Measurements from ENCODE around the gene PIP4P1. TPM values are rescaled to one million over a fixed set of nuclear protein-coding genes. Genes with fewer than 3 reads are reported as not detected.

PIP4P1 gene
- total and polyA plus RNA-seq, 2 of the 13 experiments (the other 11 are each of a cell fraction or from before 2014, with no cell fraction given) = 33.4 to 47.0 TPM

GRCh38 chr14:20429801-20430669 lies 31.2 kb downstream of the PIP4P1 start (continued):
- TF ChIP-seq, protein P1, sequence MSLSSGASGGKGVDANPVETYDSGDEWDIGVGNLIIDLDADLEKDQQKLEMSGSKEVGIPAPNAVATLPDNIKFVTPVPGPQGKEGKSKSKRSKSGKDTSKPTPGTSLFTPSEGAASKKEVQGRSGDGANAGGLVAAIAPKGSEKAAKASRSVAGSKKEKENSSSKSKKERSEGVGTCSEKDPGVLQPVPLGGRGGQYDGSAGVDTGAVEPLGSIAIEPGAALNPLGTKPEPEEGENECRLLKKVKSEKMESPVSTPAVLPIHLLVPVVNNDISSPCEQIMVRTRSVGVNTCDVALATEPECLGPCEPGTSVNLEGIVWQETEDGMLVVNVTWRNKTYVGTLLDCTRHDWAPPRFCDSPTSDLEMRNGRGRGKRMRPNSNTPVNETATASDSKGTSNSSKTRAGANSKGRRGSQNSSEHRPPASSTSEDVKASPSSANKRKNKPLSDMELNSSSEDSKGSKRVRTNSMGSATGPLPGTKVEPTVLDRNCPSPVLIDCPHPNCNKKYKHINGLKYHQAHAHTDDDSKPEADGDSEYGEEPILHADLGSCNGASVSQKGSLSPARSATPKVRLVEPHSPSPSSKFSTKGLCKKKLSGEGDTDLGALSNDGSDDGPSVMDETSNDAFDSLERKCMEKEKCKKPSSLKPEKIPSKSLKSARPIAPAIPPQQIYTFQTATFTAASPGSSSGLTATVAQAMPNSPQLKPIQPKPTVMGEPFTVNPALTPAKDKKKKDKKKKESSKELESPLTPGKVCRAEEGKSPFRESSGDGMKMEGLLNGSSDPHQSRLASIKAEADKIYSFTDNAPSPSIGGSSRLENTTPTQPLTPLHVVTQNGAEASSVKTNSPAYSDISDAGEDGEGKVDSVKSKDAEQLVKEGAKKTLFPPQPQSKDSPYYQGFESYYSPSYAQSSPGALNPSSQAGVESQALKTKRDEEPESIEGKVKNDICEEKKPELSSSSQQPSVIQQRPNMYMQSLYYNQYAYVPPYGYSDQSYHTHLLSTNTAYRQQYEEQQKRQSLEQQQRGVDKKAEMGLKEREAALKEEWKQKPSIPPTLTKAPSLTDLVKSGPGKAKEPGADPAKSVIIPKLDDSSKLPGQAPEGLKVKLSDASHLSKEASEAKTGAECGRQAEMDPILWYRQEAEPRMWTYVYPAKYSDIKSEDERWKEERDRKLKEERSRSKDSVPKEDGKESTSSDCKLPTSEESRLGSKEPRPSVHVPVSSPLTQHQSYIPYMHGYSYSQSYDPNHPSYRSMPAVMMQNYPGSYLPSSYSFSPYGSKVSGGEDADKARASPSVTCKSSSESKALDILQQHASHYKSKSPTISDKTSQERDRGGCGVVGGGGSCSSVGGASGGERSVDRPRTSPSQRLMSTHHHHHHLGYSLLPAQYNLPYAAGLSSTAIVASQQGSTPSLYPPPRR (CRISPR knock-in tag; IDR thresholded peaks at IDR 0.05; ENCODE audit: borderline replicate concordance) = peak; percentile 61; the same call in 1 of the 2 replicates
- TF ChIP-seq HNF4A (CRISPR knock-in tag; IDR thresholded peaks at IDR 0.05) (peak; percentile 50), HDAC2 (CRISPR knock-in tag; IDR thresholded peaks at IDR 0.05) (peak; percentile 27; the same call in 1 of the 2 replicates), MED1 (CRISPR knock-in tag; IDR thresholded peaks at IDR 0.05) (peak; percentile 52), ZNF280D (CRISPR knock-in tag; IDR thresholded peaks at IDR 0.05) (peak; percentile 79), FOXO1 (CRISPR knock-in tag; IDR thresholded peaks at IDR 0.05) (no peak; the same call in 1 of the 2 replicates), ZSCAN22 (CRISPR knock-in tag; IDR thresholded peaks at IDR 0.05) (0 out of 2 replicates have a peak, but pooled peaks have one; percentile 43), MXI1 (IDR thresholded peaks at IDR 0.05; ENCODE audit: borderline replicate concordance, low read depth, low read length) (peak; percentile 52; the same call in 1 of the 3 replicates), AKAP8 (CRISPR knock-in tag; IDR thresholded peaks at IDR 0.05) (no peak), ZNF660 (CRISPR knock-in tag; IDR thresholded peaks at IDR 0.05; ENCODE audit: borderline replicate concordance, low read depth) (no peak), ZMYM4 (CRISPR knock-in tag; IDR thresholded peaks at IDR 0.05) (peak; percentile 80), TFE3 (CRISPR knock-in tag; IDR thresholded peaks at IDR 0.05) (no peak), ZNF501 (CRISPR knock-in tag; IDR thresholded peaks at IDR 0.05) (peak; percentile 81), ZNF484 (CRISPR knock-in tag; IDR thresholded peaks at IDR 0.05; ENCODE audit: borderline replicate concordance, low read depth) (no peak)
- TF ChIP-seq, protein P2, sequence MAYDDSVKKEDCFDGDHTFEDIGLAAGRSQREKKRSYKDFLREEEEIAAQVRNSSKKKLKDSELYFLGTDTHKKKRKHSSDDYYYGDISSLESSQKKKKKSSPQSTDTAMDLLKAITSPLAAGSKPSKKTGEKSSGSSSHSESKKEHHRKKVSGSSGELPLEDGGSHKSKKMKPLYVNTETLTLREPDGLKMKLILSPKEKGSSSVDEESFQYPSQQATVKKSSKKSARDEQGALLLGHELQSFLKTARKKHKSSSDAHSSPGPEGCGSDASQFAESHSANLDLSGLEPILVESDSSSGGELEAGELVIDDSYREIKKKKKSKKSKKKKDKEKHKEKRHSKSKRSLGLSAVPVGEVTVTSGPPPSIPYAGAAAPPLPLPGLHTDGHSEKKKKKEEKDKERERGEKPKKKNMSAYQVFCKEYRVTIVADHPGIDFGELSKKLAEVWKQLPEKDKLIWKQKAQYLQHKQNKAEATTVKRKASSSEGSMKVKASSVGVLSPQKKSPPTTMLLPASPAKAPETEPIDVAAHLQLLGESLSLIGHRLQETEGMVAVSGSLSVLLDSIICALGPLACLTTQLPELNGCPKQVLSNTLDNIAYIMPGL (CRISPR knock-in tag; IDR thresholded peaks at IDR 0.05; ENCODE audit: borderline replicate concordance in 1 of 2, low read depth in 1 of 2) = no peak
